Effector CD4-positive, alpha-beta T cell (primary cell): ENCODE data around the gene GRM5.

Experiments
- DNase-seq: peaks from one replicate; pipeline ENCODE4 v3.0.0-alpha.2; 2020

GRM5 gene

GRCh38 chr11:88827018-88827676, 238.6 kb downstream of the GRM5 start:
- DNase-seq = no peak

- DNase-seq = no peak
Observed at GRCh38 chr11:88819616-88820015, 246.2 kb downstream of the GRM5 start.

- no peak for DNase-seq
Observed at GRCh38 chr11:88818978-88819377, 246.8 kb downstream of the GRM5 start.

GRCh38 chr11:88815505-88815904, 250.3 kb downstream of the GRM5 start:
- no peak for DNase-seq

- no peak for DNase-seq
Observed at GRCh38 chr11:88814076-88814475, 251.7 kb downstream of the GRM5 start.

- DNase-seq = no peak
Observed at GRCh38 chr11:88813233-88813915, 252.4 kb downstream of the GRM5 start.

- no peak for DNase-seq
Observed at GRCh38 chr11:88810420-88811097, 255.2 kb downstream of the GRM5 start.

GRCh38 chr11:88809126-88809525, 256.7 kb downstream of the GRM5 start:
- DNase-seq = no peak

GRCh38 chr11:88807349-88807748, 258.4 kb downstream of the GRM5 start:
- no peak for DNase-seq

GRCh38 chr11:88806410-88806809, 259.4 kb downstream of the GRM5 start:
- DNase-seq = no peak

GRCh38 chr11:88801484-88802123, 264.2 kb downstream of the GRM5 start:
- no peak for DNase-seq

GRCh38 chr11:88799771-88800500, 265.8 kb downstream of the GRM5 start:
- DNase-seq = no peak

GRCh38 chr11:88790182-88790581, 275.6 kb downstream of the GRM5 start:
- DNase-seq = no peak

- DNase-seq = no peak
Observed at GRCh38 chr11:88779577-88779976, 286.2 kb downstream of the GRM5 start.

GRCh38 chr11:88770475-88771079, 295.2 kb downstream of the GRM5 start:
- no peak for DNase-seq

GRCh38 chr11:88744140-88744539, 321.6 kb downstream of the GRM5 start:
- DNase-seq = no peak

GRCh38 chr11:88739524-88739923, 326.3 kb downstream of the GRM5 start:
- no peak for DNase-seq

- DNase-seq = no peak
Observed at GRCh38 chr11:88709567-88709966, 356.2 kb downstream of the GRM5 start.

- no peak for DNase-seq
Observed at GRCh38 chr11:88704485-88704884, 361.3 kb downstream of the GRM5 start.

GRCh38 chr11:88701816-88702215, 364.0 kb downstream of the GRM5 start:
- DNase-seq = no peak

- no peak for DNase-seq
Observed at GRCh38 chr11:88697139-88697538, 368.6 kb downstream of the GRM5 start.

- no peak for DNase-seq
Observed at GRCh38 chr11:88695689-88696414, 369.9 kb downstream of the GRM5 start.
